Psoas muscle (tissue), 8 donors: ENCODE data around the gene DDX24. TPM values are rescaled to one million over a fixed set of nuclear protein-coding genes. Genes with fewer than 3 reads are reported as not detected.
A peak's percentile ranks its signal among the peaks of the same experiment; 100 is the strongest.

Source experiments
- ATAC-seq, 4 donors: fragments of 200-7000 bp; cut with Tn5 transposase; one replicate each; pipeline ENCODE4 v1.9.1; 2020; ENCODE audit warnings: moderate library complexity in 3 of 4, mild to moderate bottlenecking in 2 of 4
- DNase-seq, 2 donors: peaks; one replicate each; pipeline ENCODE4 v3.0.0-alpha.2; 2020
- H3K27ac ChIP-seq: fragments of 200-600 bp; one replicate; pipeline ENCODE4 v1.8.0; 2022
- H3K27me3 ChIP-seq, 3 donors: fragments of 200-600 bp in 1 of 3; one replicate each; pipeline versions ENCODE4 v1.6.1 to v1.8.0; 2013 to 2022; ENCODE audit warnings: low read length in 2 of 3, mild to moderate bottlenecking in 2 of 3, moderate library complexity in 1 of 3; ENCODE audit not compliant: insufficient read depth in 3 of 3
- H3K36me3 ChIP-seq, 2 donors: fragments of 200-600 bp in 1 of 2; one replicate each; pipeline versions ENCODE4 v1.6.1 to v1.8.0; 2013 to 2022; ENCODE audit warnings: low read depth in 1 of 2, mild to moderate bottlenecking in 1 of 2, moderate library complexity in 1 of 2; ENCODE audit not compliant: insufficient read depth in 1 of 2
- H3K4me1 ChIP-seq: fragments of 200-600 bp; one replicate; pipeline ENCODE4 v1.8.0; 2022
- H3K4me3 ChIP-seq: fragments of 200-600 bp; one replicate; pipeline ENCODE4 v1.8.0; 2022; ENCODE audit warnings: mild to moderate bottlenecking
- H3K9me3 ChIP-seq: fragments of 200-600 bp; one replicate; pipeline ENCODE4 v1.8.0; 2022
- WGBS, 3 donors: extraction: QIAGEN DNeasy Blood & Tissue Kit; methylation state at CpG; one replicate each; pipeline versions ENCODE4 v1.1.6 to v1.1.7; 2013; 5-methylcytosine and 5-hydroxymethylcytosine counted together
- intact Hi-C, 2 donors: fragments of 100-400 bp; cut with DNase I; formaldehyde crosslinking; loops; one replicate each; pipeline versions ENCODE4 v1.11.0 to v1.14.2; 2022
- long read RNA-seq, 2 donors: library from polyadenylated mRNA; unstranded; transcript quantifications; one replicate each; pipeline ENCODE4 v2.0.0, GENCODE V29; 2021
- polyA plus RNA-seq, 3 donors: library from polyadenylated mRNA; stranded (reverse); fragments of 200-250 nt; gene quantifications; one replicate each; pipeline ENCODE4 v1.2.3, GENCODE V29; 2013
- total RNA-seq, 4 donors: library from RNA; stranded (reverse); fragmentation: NEBNext Ultra II Directional in 2 of 4; extraction: Animal tissue kit (Norgen Biotek cat#: 25700) in 2 of 4; gene quantifications; one replicate each; pipeline versions ENCODE4 v1.2.1 to v1.2.4, GENCODE V29; 2021 to 2023
- TF ChIP-seq, protein P1 (sequence below): fragments of 200-600 bp; IDR thresholded peaks from one replicate; pipeline ENCODE4 v1.8.0; 2022; ENCODE audit warnings: antibody characterized with exemption
- donor health status: healthy with polysubstance abuse.
- donor health status: DM: no; HTN: no; CAD: no; lungs with moderate emphysema.
- donor health status: Bipolar disorder and iron deficiency.
- donor health status: healthy.
- donor health status: DM: yes; HTN: yes; CAD: no.
- donor health status: DM: no; HTN: no; CAD: no.
- donor health status: DM: no; HTN: no; CAD: no.
- donor health status: DM: yes; HTN: yes; CAD: no.

Gene DDX24, protein sequence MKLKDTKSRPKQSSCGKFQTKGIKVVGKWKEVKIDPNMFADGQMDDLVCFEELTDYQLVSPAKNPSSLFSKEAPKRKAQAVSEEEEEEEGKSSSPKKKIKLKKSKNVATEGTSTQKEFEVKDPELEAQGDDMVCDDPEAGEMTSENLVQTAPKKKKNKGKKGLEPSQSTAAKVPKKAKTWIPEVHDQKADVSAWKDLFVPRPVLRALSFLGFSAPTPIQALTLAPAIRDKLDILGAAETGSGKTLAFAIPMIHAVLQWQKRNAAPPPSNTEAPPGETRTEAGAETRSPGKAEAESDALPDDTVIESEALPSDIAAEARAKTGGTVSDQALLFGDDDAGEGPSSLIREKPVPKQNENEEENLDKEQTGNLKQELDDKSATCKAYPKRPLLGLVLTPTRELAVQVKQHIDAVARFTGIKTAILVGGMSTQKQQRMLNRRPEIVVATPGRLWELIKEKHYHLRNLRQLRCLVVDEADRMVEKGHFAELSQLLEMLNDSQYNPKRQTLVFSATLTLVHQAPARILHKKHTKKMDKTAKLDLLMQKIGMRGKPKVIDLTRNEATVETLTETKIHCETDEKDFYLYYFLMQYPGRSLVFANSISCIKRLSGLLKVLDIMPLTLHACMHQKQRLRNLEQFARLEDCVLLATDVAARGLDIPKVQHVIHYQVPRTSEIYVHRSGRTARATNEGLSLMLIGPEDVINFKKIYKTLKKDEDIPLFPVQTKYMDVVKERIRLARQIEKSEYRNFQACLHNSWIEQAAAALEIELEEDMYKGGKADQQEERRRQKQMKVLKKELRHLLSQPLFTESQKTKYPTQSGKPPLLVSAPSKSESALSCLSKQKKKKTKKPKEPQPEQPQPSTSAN
- total RNA-seq: 100 to 1,000 TPM; 145 to 190 (median 171) TPM
- 100 to 1,000 TPM in 1 of 3 donors, 10 to 100 TPM in 2; 66.5 to 124 (median 79.7) TPM for polyA plus RNA-seq
- long read RNA-seq, donor 1, full-length matches to known transcripts: 46 of 57 reads
- long read RNA-seq, donor 1, partial matches to known transcripts: 8 of 57 reads
- long read RNA-seq, donor 1, other reads (novel, unspliced or antisense): 3 of 57 reads
- long read RNA-seq, donor 2, full-length matches to known transcripts: 133 of 151 reads
- long read RNA-seq, donor 2, partial matches to known transcripts: 15 of 151 reads
- long read RNA-seq, donor 2, other reads (novel, unspliced or antisense): 3 of 151 reads

- Histone ChIP-seq H3K36me3 (peaks cover 0 to 28% of the 10 kb centered on the region in 2 donors), H3K4me3 (peak within 1 kb of the TSS; percentile 87), H3K4me1 (peaks cover 48% of the 10 kb centered on the region), H3K27me3 (no peaks in the 10 kb centered on the region), H3K27ac (peak within 1 kb of the TSS; percentile 98), H3K9me3 (no peaks in the 10 kb centered on the region)
- peak; percentile 99 to 100 (median 100) for ATAC-seq
- TF ChIP-seq, protein P1, sequence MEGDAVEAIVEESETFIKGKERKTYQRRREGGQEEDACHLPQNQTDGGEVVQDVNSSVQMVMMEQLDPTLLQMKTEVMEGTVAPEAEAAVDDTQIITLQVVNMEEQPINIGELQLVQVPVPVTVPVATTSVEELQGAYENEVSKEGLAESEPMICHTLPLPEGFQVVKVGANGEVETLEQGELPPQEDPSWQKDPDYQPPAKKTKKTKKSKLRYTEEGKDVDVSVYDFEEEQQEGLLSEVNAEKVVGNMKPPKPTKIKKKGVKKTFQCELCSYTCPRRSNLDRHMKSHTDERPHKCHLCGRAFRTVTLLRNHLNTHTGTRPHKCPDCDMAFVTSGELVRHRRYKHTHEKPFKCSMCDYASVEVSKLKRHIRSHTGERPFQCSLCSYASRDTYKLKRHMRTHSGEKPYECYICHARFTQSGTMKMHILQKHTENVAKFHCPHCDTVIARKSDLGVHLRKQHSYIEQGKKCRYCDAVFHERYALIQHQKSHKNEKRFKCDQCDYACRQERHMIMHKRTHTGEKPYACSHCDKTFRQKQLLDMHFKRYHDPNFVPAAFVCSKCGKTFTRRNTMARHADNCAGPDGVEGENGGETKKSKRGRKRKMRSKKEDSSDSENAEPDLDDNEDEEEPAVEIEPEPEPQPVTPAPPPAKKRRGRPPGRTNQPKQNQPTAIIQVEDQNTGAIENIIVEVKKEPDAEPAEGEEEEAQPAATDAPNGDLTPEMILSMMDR: no peak
- DNase-seq: peak; percentile 97 to 99
- intact Hi-C loops: loop anchor here in 1 of 2 donors (5.0 kb wide), 1 partner anchor 56 kb away; no protein-coding TSS in a partner anchor
- WGBS, 3 donors: 0 to 1% (median 0%) methylated on average over 65 to 77 of the region's 77 CpGs
Observed at GRCh38 chr14:94080621-94081385, at the start of gene DDX24, which contains the start of gene IFI27L1. TSS of gene DDX24 (minus strand) at chr14:94081202. CDS start at chr14:94079742, 1,460 bp downstream. TSS of gene IFI27L1 (plus strand) at chr14:94081310. CDS start at chr14:94096938, 15,628 bp downstream.

- intact Hi-C loops: loop anchor here in 1 of 2 donors (10.0 kb wide), 1 partner anchor 355 kb away; no protein-coding TSS in a partner anchor
- TF ChIP-seq, protein P1: no peak
- WGBS, 3 donors: 1 to 2% (median 1%) methylated on average over 12 of the region's 12 CpGs
- Histone ChIP-seq H3K4me1 (no peaks in the 10 kb centered on the region), H3K27me3 (no peaks in the 10 kb centered on the region), H3K27ac (no peak overlapping the region), H3K9me3 (no peaks in the 10 kb centered on the region), H3K36me3 (no peaks in the 10 kb centered on the region), H3K4me3 (peak overlapping the region; percentile 59)
- DNase-seq: peak in 1 of 2 donors; percentile 52
- peak in 2 of 4 donors; percentile 47 to 69 for ATAC-seq
Observed at GRCh38 chr14:94129758-94130414, 48.9 kb upstream of the DDX24 start.

DNA sequence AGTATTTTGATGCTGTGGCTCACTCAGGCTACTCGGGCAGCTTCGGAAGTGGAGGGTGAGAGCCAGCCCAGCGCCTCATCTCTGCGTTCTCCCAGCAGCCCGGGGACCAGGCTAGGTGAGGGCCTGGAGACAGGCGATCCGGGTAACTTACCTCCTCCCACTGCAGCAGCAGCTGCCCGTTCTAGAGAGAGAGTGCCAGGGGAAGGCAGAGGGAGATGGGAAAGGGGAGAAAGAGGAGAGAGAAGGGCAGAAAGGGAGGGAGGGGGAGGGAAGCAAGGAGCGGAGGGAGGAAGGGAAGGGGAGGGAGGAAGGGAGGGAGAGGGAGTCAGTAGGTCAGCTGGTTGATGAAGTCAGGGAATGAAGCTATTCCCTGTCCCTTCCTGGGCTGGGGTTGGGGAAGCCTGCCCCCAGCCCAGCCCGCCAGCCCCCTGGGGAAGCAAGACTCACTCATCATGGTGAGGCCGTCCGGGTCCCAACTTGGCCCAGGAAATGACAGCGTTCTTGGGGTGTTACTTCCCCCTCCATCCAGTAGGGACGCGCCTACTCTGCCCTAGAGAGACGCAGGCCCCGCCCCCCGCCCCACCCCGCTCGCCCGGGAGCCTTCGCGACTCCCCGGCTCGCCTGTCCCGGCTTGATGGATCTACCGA lies 48.2 kb upstream of the DDX24 start, which contains the start of gene IFI27L2:
TSS of gene IFI27L2 (minus strand) at position 494 of the 647 bp plus-strand sequence. CDS start at position 454, 40 bp downstream.
- TF ChIP-seq, protein P1: no peak
- no peaks in the 10 kb centered on the region for H3K9me3 ChIP-seq
- H3K36me3 ChIP-seq: no peaks in the 10 kb centered on the region
- peak within 1 kb of the TSS; percentile 59 for H3K4me3 ChIP-seq
- H3K27ac ChIP-seq: peak within 1 kb of the TSS; percentile 34
- 1 to 2% (median 1%) methylated on average over 26 to 27 of the region's 27 CpGs for WGBS, 3 donors
- DNase-seq (peak; percentile 74 to 88), ATAC-seq (peak; percentile 72 to 91 (median 80))
- H3K27me3 ChIP-seq: no peaks in the 10 kb centered on the region
- H3K4me1 ChIP-seq: no peaks in the 10 kb centered on the region
- intact Hi-C loops: no loop called here
